Measurements from ENCODE around the gene GPR173.

Gene GPR173

GRCh38 chrX:53115550-53115874 lies 66.9 kb downstream of the GPR173 start:
- POLR2A ChIA-PET, result no interaction called here
- DNase-seq (ENCODE audit: extremely low spot score), result no peak
- CTCF ChIA-PET, result no interaction called here
- no peak for TF ChIP-seq L3MBTL2 (conservative IDR thresholded peaks at IDR 0.05)

- TF ChIP-seq LEF1 (IDR thresholded peaks at IDR 0.05; ENCODE audit: borderline replicate concordance) (no peak), CTBP1 (IDR thresholded peaks at IDR 0.05; ENCODE audit: borderline replicate concordance) (no peak), HDGF (IDR thresholded peaks at IDR 0.05; ENCODE audit: borderline replicate concordance) (no peak), ELF4 (IDR thresholded peaks at IDR 0.05) (no peak), SP1 (IDR thresholded peaks at IDR 0.05) (no peak), NFRKB (IDR thresholded peaks at IDR 0.05) (no peak), BHLHE40 (IDR thresholded peaks at IDR 0.05; ENCODE audit: borderline replicate concordance) (no peak), FOXA1 (IDR thresholded peaks at IDR 0.05) (no peak), FOXM1 (IDR thresholded peaks at IDR 0.05; ENCODE audit: borderline replicate concordance) (no peak), SUZ12 (IDR thresholded peaks at IDR 0.05) (no peak), PKNOX1 (IDR thresholded peaks at IDR 0.05) (no peak), TARDBP (IDR thresholded peaks at IDR 0.05) (no peak), ARNT (IDR thresholded peaks at IDR 0.05) (no peak), ZNF384 (IDR thresholded peaks at IDR 0.05) (no peak), FOXK2 (IDR thresholded peaks at IDR 0.05) (no peak), L3MBTL2 (conservative IDR thresholded peaks at IDR 0.05) (no peak)
- POLR2A ChIA-PET, result no interaction called here
- CTCF ChIA-PET, result no interaction called here
These were observed 67.5 kb downstream of the GPR173 start for GRCh38 chrX:53116101-53116500.

GRCh38 chrX:53122013-53122412 lies 73.4 kb downstream of the GPR173 start:
- no peak for TF ChIP-seq CTBP1 (IDR thresholded peaks at IDR 0.05; ENCODE audit: borderline replicate concordance)
- no peak for TF ChIP-seq HDGF (IDR thresholded peaks at IDR 0.05; ENCODE audit: borderline replicate concordance)
- no peak for TF ChIP-seq PKNOX1 (IDR thresholded peaks at IDR 0.05)
- POLR2A ChIA-PET, result no interaction called here
- CTCF ChIA-PET, result no interaction called here
- DNase-seq (ENCODE audit: extremely low spot score), result no peak

More at GRCh38 chrX:53116101-53116500, 67.5 kb downstream of the GPR173 start:
- DNase-seq (ENCODE audit: extremely low spot score), result no peak

GRCh38 chrX:53125506-53125905 lies 76.9 kb downstream of the GPR173 start:
- ChIA-PET CTCF (no interaction called here), POLR2A (no interaction called here)
- TF ChIP-seq L3MBTL2 (conservative IDR thresholded peaks at IDR 0.05) (no peak), PKNOX1 (IDR thresholded peaks at IDR 0.05) (no peak), ELF4 (IDR thresholded peaks at IDR 0.05) (no peak), FOXM1 (IDR thresholded peaks at IDR 0.05; ENCODE audit: borderline replicate concordance) (no peak), SP1 (IDR thresholded peaks at IDR 0.05) (no peak)
- no peak for DNase-seq (ENCODE audit: extremely low spot score)

GRCh38 chrX:53126377-53126776 lies 77.8 kb downstream of the GPR173 start:
- TF ChIP-seq SUZ12 (IDR thresholded peaks at IDR 0.05) (no peak), SP1 (IDR thresholded peaks at IDR 0.05) (no peak), FOXM1 (IDR thresholded peaks at IDR 0.05; ENCODE audit: borderline replicate concordance) (no peak), ZNF384 (IDR thresholded peaks at IDR 0.05) (no peak), FOXK2 (IDR thresholded peaks at IDR 0.05) (no peak), TARDBP (IDR thresholded peaks at IDR 0.05) (no peak), PKNOX1 (IDR thresholded peaks at IDR 0.05) (no peak), BHLHE40 (IDR thresholded peaks at IDR 0.05; ENCODE audit: borderline replicate concordance) (no peak)
- ChIA-PET CTCF (no interaction called here), POLR2A (interaction anchor here (0.8 kb wide), 1 partner anchor 93 kb away, joined by 4 read pairs; no protein-coding TSS in a partner anchor)
- no peak for DNase-seq (ENCODE audit: extremely low spot score)

- TF ChIP-seq NFRKB (IDR thresholded peaks at IDR 0.05) (no peak), CTBP1 (IDR thresholded peaks at IDR 0.05; ENCODE audit: borderline replicate concordance) (no peak), L3MBTL2 (conservative IDR thresholded peaks at IDR 0.05) (no peak), FOXM1 (IDR thresholded peaks at IDR 0.05; ENCODE audit: borderline replicate concordance) (no peak), FOXA1 (IDR thresholded peaks at IDR 0.05) (no peak), SP1 (IDR thresholded peaks at IDR 0.05) (no peak), ELF4 (IDR thresholded peaks at IDR 0.05) (no peak), TARDBP (IDR thresholded peaks at IDR 0.05) (no peak), SUZ12 (IDR thresholded peaks at IDR 0.05) (no peak), HDGF (IDR thresholded peaks at IDR 0.05; ENCODE audit: borderline replicate concordance) (no peak), ZNF384 (IDR thresholded peaks at IDR 0.05) (no peak), FOXK2 (IDR thresholded peaks at IDR 0.05) (no peak), ARNT (IDR thresholded peaks at IDR 0.05) (no peak), LEF1 (IDR thresholded peaks at IDR 0.05; ENCODE audit: borderline replicate concordance) (no peak), PKNOX1 (IDR thresholded peaks at IDR 0.05) (no peak), BHLHE40 (IDR thresholded peaks at IDR 0.05; ENCODE audit: borderline replicate concordance) (no peak)
- DNase-seq (ENCODE audit: extremely low spot score), result no peak
- POLR2A ChIA-PET, result no interaction called here
- CTCF ChIA-PET, result no interaction called here
These were observed 79.6 kb downstream of the GPR173 start for GRCh38 chrX:53128097-53128749.
